Activated naive CD4-positive, alpha-beta T cell treated with Interleukin-2 at 50 U/mL for 16 hours (primary cell): ENCODE measurements around the gene GCNT4.
A peak's percentile ranks its signal among the peaks of the same experiment; 100 is the strongest.
"Not testable (repeated sequence)": the region's sequence is repeated elsewhere in the genome, so short reads cannot be mapped to it uniquely, and the experiment has no call there.

ENCODE experiments used
- DNase-seq: peaks from one replicate; pipeline ENCODE4 v3.0.0-alpha.2; 2020

Gene GCNT4, protein sequence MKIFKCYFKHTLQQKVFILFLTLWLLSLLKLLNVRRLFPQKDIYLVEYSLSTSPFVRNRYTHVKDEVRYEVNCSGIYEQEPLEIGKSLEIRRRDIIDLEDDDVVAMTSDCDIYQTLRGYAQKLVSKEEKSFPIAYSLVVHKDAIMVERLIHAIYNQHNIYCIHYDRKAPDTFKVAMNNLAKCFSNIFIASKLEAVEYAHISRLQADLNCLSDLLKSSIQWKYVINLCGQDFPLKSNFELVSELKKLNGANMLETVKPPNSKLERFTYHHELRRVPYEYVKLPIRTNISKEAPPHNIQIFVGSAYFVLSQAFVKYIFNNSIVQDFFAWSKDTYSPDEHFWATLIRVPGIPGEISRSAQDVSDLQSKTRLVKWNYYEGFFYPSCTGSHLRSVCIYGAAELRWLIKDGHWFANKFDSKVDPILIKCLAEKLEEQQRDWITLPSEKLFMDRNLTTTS

GRCh38 chr5:75052192-75053053, at the start of gene GCNT4:
Gene GCNT4, minus strand, starts transcription at chr5:75052558. Its CDS starts 22,521 bp downstream, at chr5:75030037.
- peak; percentile 38 for DNase-seq

DNA sequence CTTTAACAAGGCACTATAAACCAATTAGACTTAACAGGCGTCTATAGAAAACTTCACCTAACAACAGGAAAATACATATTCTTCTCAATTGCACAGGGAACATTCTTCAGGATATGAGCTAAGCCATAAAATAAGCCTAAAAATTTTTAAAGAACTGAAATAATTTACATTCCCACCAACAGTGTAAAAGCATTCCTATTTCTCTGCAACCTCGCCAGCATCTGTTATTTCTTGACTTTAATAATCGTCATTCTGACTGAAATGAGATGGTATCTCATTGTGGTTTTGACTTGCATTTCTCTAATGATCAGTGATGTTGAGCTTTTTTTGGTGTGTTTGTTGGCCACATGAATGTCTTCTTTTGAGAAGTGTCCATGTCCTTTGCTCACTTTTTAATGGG, 43.6 kb upstream of the GCNT4 start:
- DNase-seq = not testable (repeated sequence)

- no peak for DNase-seq
Observed at GRCh38 chr5:75091597-75091996, 39.2 kb upstream of the GCNT4 start.

GRCh38 chr5:75089662-75090061, 37.3 kb upstream of the GCNT4 start:
- no peak for DNase-seq

GRCh38 chr5:75089137-75089536, 36.8 kb upstream of the GCNT4 start:
- DNase-seq = peak; percentile 3

DNA sequence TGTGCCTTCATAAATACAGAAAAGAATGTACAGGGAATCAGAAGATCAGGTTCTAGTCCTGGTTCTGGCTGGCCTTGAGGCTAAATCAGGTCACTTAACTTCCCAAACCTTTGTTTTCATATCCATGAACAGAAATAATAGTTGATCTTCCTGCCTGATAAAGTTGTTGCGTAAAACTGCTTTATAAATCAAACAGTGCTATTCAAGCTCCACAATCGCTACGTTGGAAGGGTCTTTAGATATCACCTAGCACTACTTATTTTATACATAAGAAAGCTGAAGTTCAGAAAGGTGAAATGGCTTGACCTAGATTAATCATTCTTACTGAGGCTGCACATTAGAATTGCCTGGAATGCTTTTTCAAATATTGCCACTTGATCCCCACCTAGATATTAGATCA, 36.3 kb upstream of the GCNT4 start:
- DNase-seq = no peak

GRCh38 chr5:75081510-75081909, 29.2 kb upstream of the GCNT4 start:
- no peak for DNase-seq

GRCh38 chr5:75079346-75079745, 27.0 kb upstream of the GCNT4 start:
- not testable (repeated sequence) for DNase-seq

GRCh38 chr5:75078027-75078426, 25.7 kb upstream of the GCNT4 start:
- DNase-seq = no peak

DNA sequence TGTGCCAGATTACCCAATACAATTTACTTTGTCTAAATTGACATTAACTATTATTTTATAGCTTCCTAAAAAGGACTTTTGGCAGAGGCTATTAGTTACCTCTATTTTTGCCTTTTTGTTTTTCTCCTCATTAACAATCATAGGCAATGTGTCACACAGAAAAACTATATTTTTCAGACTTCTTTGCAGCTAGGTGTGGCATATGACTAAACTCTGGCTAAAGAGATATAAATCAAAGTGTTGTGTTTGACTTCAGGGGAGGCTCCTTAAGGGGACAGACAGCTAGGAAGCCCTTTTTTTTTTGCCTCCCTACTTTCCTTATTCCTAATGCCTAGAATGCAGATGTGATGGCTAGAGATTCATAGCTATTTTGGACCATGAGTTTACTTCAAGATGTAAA, 19.7 kb upstream of the GCNT4 start:
- DNase-seq = no peak

- DNase-seq = no peak
Observed at GRCh38 chr5:75071100-75071499, 18.7 kb upstream of the GCNT4 start.

DNA sequence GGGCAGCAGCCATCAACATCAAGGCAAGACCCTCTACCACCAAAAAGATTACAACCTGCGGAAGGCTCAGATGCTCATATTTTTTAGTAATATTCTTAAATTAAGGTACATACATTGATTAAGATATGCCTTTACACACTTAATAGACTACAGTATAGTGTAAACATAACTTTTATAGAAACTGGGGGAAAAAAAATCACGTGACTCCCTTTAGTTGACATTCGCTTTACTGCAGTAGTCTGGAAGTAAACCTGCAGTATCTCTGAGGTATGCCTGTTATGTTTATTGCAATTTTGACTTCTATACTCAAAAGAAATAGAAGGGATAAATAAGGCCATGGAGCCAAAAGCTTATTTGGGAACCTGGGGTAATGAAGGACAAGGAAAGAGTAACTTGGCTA, 15.1 kb upstream of the GCNT4 start:
- no peak for DNase-seq

- DNase-seq = no peak
Observed at GRCh38 chr5:75062925-75063531, 10.7 kb upstream of the GCNT4 start.

- DNase-seq = peak; percentile 13
Observed at GRCh38 chr5:75059912-75060545, 7.7 kb upstream of the GCNT4 start.

- DNase-seq = no peak
Observed at GRCh38 chr5:75058986-75059535, 6.7 kb upstream of the GCNT4 start.

DNA sequence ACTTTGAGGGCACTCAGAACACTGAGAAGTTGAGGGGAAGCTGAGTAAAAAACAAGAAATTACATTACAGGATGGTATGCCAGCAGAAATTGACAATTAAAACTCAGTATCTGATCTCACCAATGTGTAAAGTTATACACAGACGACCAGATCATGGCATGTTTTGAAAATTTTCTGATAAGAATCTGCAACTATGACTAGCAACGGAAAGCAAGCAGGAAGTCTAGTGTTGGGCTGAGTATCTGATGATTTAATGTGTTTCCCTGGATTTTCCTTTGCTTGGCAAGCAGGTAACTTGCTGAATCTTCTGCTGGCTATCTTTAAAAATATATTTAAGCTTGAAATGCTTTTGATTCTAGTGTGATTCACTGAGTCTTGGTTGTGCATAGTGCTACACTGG, 5.2 kb upstream of the GCNT4 start:
- no peak for DNase-seq

- no peak for DNase-seq
Observed at GRCh38 chr5:75055727-75056144, 3.4 kb upstream of the GCNT4 start.

DNA sequence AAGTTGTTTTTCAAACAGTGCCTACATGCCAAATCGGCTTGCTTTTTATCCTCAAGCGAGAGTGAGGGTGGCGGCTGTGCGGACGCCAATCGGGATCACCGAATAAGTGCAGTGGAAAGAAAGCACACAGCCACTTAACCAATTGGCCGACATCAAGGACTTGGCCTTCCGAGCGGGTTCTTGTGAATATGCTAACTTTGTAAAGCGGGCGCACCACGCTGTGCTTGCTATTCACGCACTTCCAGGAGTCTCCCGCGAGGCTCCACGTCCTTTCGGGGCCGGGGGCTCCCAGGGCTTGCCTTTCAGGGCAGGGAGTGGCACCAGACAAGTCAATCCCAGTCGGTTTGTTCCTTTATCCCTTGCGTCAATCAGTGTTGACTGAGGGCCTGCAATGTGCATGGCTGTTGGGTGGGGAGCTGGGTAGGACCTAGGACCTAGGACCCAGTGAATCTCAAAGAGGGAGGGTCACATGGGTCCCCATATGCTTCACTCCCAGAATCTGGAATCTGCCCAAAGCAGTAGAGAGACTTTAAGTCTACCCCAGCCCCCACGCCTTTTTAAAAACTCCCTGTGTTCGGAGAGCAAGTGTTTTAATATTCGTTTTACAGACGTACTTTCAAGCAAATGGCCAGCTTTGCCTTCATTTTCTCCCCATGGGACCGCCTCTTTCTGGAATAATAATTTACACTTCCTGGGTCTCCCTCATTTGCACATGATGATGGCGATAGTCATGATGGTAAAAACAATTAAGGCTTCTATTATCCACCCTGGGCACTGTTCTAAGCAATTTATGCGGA, 2.0 kb upstream of the GCNT4 start:
- DNase-seq = no peak

GRCh38 chr5:75053304-75054133, 1.2 kb upstream of the GCNT4 start:
- DNase-seq = peak; percentile 55

GRCh38 chr5:75053054-75053303, 621 bp upstream of the GCNT4 start:
- no peak for DNase-seq

GRCh38 chr5:75051217-75051751, 1.1 kb downstream of the GCNT4 start:
- peak; percentile 14 for DNase-seq
